Peyer's patch (tissue), 4 donors: ENCODE measurements around the gene SLC9A1.

Experiments
- POLR2A ChIP-seq, 2 donors: fragments of 450-650 bp; IDR thresholded peaks; one replicate each; pipeline ENCODE4 v1.5.1; 2017; ENCODE audit warnings: antibody characterized with exemption in 2 of 2, mild to moderate bottlenecking in 2 of 2, moderate library complexity in 2 of 2
- TF ChIP-seq, protein P1 (sequence below), 6 experiments: fragments of 450-650 bp in 4 of 6; fragments of 200-600 bp in 2 of 6; sonication (generic) in 1 of 6; IDR thresholded peaks; one replicate each; pipeline ENCODE4 v1.5.1; 2017 to 2019; ENCODE audit warnings: antibody characterized with exemption in 6 of 6, mild to moderate bottlenecking in 3 of 6, moderate library complexity in 1 of 6

- TF ChIP-seq, protein P1, sequence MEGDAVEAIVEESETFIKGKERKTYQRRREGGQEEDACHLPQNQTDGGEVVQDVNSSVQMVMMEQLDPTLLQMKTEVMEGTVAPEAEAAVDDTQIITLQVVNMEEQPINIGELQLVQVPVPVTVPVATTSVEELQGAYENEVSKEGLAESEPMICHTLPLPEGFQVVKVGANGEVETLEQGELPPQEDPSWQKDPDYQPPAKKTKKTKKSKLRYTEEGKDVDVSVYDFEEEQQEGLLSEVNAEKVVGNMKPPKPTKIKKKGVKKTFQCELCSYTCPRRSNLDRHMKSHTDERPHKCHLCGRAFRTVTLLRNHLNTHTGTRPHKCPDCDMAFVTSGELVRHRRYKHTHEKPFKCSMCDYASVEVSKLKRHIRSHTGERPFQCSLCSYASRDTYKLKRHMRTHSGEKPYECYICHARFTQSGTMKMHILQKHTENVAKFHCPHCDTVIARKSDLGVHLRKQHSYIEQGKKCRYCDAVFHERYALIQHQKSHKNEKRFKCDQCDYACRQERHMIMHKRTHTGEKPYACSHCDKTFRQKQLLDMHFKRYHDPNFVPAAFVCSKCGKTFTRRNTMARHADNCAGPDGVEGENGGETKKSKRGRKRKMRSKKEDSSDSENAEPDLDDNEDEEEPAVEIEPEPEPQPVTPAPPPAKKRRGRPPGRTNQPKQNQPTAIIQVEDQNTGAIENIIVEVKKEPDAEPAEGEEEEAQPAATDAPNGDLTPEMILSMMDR (IDR thresholded peaks at IDR 0.05), result no peak
- no peak for TF ChIP-seq POLR2A (IDR thresholded peaks at IDR 0.05)
These were observed 80.6 kb downstream of the SLC9A1 start for GRCh38 chr1:27074175-27074780.
